Inflammatory macrophage treated with lipopolysaccharide for 1 hour (primary cell): Measurements from ENCODE around the gene LIM2.
A peak's percentile ranks its signal among the peaks of the same experiment; 100 is the strongest.

Experiments used
- DNase-seq, 2 donors: peaks; one replicate each; pipeline ENCODE4 v3.0.0-alpha.2; 2020 to 2022

LIM2 gene

DNA sequence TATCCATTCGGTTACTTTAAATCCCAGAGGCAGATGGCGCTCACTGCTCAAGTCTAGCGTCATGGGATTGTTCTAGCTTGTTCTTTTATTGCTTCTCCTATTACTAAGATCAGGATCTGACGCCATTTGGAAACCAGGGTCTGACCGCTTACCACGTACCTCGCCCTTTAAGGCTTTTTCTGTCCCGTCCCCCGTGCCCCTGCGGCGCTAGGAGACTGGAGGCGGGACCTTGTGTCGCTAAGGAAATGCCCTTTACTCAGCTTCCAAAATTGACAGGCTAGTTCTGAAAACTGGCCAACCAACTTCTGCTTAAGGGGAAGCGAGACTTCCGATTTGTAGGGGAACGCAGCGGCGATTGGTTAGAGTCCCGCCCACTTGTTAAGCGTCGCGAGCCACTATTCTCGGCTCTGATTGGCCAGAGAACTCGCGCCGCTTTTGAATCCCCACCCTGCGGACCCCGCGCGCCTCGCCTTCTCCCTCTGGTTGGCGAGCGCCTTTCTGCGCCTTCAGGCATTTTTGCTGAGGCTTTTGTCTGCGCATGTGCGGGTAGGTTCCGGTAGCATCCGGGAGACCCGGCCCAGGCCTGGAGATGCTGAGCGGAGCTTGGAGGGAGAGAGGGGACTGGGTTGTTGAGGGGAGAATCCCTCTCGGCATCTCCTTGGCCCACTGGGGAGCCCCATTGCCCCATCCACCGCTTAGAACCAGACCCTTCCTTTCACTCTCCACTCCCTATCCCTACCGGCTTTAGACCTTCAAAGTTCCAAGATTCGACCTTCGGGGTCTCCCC is 6.5 kb upstream of the LIM2 start:
- DNase-seq: peak; percentile 98 to 99

DNA sequence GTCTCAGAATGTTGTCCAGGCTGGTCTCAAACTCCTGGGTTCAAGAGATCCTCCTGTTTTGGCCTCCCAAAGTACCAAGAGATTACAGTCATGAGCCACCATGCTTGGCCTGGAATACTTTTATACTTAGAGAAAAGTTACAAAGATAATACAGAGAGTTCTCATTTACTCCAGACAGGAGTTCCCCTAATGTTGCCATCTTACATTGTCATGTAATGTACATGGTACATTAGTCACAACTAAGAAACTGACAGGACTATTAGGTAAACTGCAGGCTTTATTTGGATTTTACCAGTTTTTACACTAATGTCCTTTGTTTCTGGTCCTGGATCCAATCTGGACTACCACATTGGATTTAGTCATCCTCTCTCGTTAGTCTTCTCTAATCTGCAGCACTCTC is 4.9 kb upstream of the LIM2 start:
- DNase-seq: peak; percentile 68 to 82

GRCh38 chr19:51391073-51391611 is 3.4 kb upstream of the LIM2 start:
- DNase-seq: no peak

DNA sequence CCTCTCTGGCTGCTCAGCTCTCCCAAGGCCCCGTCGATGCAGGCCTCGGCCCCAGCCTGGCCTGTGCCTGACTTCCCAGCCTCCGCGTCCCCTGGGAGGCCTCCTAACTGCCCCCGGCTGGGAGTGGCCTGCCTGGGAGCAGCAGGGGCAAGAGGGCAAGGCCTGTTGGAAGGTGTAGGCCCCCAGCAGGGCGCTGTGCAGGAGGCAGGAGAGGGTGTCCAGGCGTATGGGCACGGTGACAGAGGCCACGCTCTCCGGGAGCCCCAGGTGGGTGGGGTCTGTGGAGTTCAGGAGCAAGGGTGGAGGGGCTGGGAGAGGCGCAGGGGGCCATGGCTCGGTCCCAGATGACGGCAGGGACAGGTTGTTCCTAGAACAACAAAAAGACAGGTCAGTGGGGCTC is 1.4 kb upstream of the LIM2 start:
- DNase-seq: no peak

- DNase-seq: no peak
These were observed 773 bp downstream of the LIM2 start for GRCh38 chr19:51386882-51387520.

GRCh38 chr19:51382004-51382403 is 5.8 kb downstream of the LIM2 start:
- DNase-seq: no peak

DNA sequence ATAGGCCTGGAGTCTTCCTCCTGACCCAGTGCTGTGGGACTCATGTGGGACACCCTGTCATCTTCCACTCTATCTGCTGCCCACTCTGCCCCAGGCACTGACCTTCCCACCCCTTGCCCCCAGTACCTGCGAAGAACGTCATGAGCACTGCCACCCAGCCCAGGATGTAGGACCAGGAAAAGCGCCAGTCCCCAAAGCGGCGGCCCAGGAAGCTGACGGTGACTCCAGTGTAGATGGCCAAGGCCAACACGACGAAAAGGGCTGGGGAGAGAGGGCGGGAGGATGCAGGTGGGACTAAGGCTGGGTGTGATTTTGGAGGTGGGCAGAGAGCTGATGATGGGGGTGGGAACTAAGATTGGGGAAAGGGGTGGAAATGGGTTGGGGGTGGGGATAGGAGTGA is 7.4 kb downstream of the LIM2 start:
- DNase-seq: no peak

DNA sequence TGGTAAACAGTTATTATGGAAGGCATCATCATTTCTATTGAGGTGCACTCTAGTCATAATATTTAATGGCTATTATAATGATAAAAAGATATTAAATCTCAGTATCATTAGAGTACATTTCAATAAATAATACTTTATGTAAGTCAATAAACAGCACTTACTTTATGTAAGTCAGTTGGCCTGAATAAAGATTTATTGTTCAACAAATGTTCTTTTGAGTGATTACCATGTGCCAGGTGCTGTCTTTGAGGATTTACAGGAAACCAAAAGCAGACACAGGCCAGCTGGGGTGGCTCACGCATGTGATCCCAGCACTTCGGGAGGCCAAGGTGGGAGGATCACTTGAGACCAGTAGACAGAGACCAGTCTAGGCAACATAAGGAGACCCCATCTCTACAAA is 10.4 kb downstream of the LIM2 start:
- no peak for DNase-seq

DNA sequence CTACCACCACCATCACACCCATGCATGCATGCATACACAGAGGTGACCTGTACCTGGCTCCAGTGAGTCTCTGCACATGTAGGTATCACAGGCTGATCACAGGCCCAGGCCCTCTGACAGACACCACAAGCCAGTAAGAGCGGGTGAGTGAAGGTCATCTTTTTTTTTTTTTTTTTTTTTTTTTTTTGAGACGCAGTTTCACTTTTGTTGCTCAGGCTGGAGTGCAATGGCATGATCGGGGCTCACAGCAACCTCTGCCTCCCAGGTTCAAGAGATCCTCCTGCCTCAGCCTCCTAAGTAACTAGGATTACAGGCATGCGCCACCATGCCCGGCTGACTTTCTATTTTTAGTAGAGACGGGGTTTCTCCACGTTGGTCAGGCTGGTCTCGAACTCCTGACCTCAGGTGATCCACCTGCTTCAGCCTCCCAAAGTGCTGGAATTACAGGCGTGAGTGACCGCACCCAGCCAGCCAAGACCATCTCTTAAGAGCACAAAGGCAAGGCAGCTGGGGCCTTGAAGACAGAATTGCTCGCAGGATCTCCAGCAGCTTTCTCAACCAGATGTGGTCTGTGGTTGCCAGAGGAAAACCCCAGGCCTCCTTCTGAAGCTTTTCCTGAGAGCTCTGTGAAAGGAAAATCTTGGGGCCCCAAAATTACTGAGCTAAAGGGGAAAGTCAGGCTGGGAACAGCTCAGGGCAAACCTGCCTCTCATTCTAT is 12.1 kb downstream of the LIM2 start:
- DNase-seq: peak in 1 of 2 donors; percentile 37

GRCh38 chr19:51372649-51373504 is 14.9 kb downstream of the LIM2 start, which contains the start of gene NKG7:
Gene NKG7 (minus strand): TSS chr19:51372654. CDS start chr19:51372535, 119 bp downstream.
- DNase-seq: no peak

DNA sequence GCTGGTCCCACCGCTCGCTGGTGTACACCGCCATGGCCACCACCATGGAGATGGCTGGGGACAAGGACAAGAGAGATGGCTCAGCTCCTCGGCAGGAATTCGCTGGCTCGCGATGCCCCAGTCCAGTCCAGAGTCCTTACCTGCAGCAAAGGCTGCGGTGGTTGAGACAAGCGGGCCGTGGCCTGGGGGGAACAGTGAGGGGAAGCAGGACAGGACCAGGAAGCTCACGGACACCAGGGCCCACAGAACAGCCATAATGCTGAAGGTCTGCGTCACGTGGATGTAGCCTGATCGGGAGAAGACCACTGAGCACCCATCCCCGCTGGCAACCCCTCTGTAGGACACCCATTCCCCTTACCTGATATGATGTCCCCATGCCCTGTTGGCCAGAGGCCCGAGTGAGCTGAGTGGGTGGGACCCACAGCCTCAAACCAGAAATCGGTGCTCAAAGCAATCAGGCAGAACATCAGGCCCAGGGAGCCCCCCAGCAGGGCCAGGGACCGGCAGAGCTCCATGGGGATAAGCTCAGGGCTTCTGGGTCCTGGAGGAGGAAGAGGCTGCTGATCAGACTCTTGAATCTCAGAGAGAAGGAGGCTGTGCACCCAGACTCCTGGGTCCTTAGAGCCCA is 15.6 kb downstream of the LIM2 start:
- DNase-seq: no peak

GRCh38 chr19:51371186-51371690 is 16.5 kb downstream of the LIM2 start:
- no peak for DNase-seq

DNA sequence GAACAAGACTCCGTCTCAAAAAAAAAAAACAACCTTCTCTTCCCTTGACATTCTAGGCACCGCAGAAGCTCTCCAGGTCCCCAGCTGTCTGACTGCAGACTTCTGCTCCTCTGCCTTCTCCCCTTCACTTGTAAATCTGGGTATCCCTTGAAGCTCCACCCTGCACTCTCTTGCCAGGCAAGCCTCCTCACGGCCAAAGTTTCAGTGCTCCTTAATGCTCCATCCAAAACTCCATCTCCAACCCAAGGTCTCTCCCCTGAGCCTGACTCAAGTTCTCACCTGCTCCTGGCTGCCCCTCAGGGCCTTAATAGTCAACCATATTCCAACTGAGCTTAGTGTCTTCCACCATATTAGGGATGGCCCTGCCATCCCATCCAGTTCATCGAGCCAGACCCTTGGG is 17.5 kb downstream of the LIM2 start:
- no peak for DNase-seq

GRCh38 chr19:51368366-51369282 is 19.1 kb downstream of the LIM2 start, which contains the start of gene CLDND2:
Gene CLDND2 (minus strand): TSS chr19:51369003. CDS start chr19:51368577, 426 bp downstream.
- DNase-seq: no peak

- peak; percentile 97 to 98 for DNase-seq
These were observed 20.0 kb downstream of the LIM2 start for GRCh38 chr19:51367565-51368365.

DNA sequence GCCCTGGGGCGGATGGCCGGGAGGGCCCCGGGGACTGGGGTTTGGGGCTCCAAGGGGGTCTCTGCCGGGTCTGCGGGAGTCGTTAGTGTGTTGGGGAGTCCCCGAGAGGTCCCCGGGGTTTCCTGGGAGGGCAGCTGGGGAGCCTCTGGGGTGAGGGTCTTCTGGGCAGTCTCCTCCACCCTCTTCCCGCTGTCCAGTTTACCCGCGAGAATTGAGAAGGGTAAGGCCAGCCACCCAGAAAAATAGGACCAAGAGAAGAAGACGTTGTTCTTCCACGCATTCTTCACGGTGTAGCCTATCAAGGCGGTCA is 20.6 kb downstream of the LIM2 start:
- DNase-seq: no peak

DNA sequence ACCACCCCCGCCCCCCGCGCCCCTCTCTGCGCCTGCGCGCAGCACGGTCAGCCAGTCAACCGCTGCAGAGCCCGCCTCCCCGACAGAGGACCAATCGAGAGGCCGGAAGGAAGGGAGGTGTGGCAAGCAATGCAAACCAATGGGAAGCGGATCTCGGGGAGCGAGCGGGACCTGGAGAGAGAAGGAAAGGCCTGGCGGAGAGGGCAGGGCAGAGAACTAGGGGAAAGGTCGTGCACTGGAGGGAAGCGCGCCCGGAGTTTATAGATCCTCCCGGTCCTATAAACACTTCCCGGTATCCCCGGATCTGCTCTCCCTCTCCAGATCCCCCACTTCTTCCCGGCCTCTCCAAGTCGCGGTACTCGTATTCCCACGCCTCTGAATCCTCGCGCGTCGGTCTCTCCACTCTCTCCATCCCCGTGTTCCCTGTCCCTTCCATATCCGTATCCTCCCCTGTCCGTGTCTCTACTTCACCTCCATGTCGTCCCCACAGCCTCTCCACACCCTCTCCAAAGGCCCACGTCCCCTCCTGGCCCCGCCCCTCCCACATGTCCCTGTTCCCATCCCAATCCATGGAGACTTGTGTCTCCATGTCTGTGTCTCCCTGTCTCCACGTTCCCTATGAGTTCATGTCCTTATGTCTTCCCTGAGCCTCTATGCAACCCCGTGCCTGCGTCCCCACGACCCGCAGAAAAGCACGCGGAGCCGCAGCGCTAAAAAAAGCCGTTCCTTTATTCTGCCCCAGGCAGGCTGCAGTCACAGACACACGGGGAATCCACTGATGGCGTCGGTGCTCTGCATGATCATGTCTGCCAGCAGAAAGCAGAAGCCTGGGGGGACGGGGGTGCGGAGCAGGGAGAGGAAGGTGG is 21.2 kb downstream of the LIM2 start:
- DNase-seq: peak; percentile 96 to 97

- no peak for DNase-seq
These were observed 21.8 kb downstream of the LIM2 start, which contains the start of gene ETFB for GRCh38 chr19:51365965-51366388. Gene ETFB (minus strand): TSS chr19:51366388. CDS start chr19:51366326, 62 bp downstream.
